WTC11 (cell line): ENCODE measurements around the gene ABCB1. TPM values are rescaled to one million over a fixed set of nuclear protein-coding genes. Genes with fewer than 3 reads are reported as not detected.

ENCODE experiments used
- ATAC-seq: fragments of 200-7000 bp; cut with Tn5 transposase; 2 replicates; pipeline ENCODE4 v1.10.0; 2021; ENCODE audit warnings: mild to moderate bottlenecking, moderate library complexity
- CTCF ChIA-PET: fragments of 300-600 bp; sonication (Branson Sonifier 250); formaldehyde crosslinking; loops from one replicate; lab custom pipeline; 2021; ENCODE audit warnings: antibody characterized with exemption; lab: Charles Lee
- POLR2A ChIA-PET: fragments of 350-600 bp; sonication (Branson Sonifier 250); formaldehyde crosslinking; loops from one replicate; lab custom pipeline; 2021; ENCODE audit warnings: antibody characterized with exemption; lab: Charles Lee
- DNase-seq: peaks from one replicate; pipeline ENCODE4 v3.0.0; 2021; ENCODE audit warnings: low spot score
- H3K27ac Mint-ChIP-seq: 2 replicates; pipeline ENCODE4 v1.8.0; 2021; ENCODE audit warnings: mixed read lengths
- H3K27me3 Mint-ChIP-seq: 2 replicates; pipeline ENCODE4 v1.8.0; 2021; ENCODE audit warnings: low read depth, mild to moderate bottlenecking, moderate library complexity, mixed read lengths
- H3K36me3 Mint-ChIP-seq: 2 replicates; pipeline ENCODE4 v1.8.0; 2021; ENCODE audit warnings: mixed read lengths
- H3K4me1 Mint-ChIP-seq: 2 replicates; pipeline ENCODE4 v1.8.0; 2022; ENCODE audit warnings: mixed read lengths
- H3K4me3 Mint-ChIP-seq: 2 replicates; pipeline ENCODE4 v1.8.0; 2021; ENCODE audit warnings: mild to moderate bottlenecking, moderate library complexity, mixed read lengths
- H3K9me3 Mint-ChIP-seq: 2 replicates; pipeline ENCODE4 v1.8.0; 2021; ENCODE audit warnings: mixed read lengths
- ESRRA ChIP-seq: sonication (generic); formaldehyde crosslinking; IDR thresholded peaks from 2 replicates; pipeline ENCODE4 v1.8.1; 2022; ENCODE audit warnings: mild to moderate bottlenecking, missing genetic modification reagents, borderline replicate concordance
- GABPB1 ChIP-seq: sonication (generic); formaldehyde crosslinking; IDR thresholded peaks from 2 replicates; pipeline ENCODE4 v1.8.1; 2023; ENCODE audit warnings: mild to moderate bottlenecking, missing genetic modification reagents
- HMGA2 ChIP-seq: fragments of 250-450 bp; sonication (Bioruptor Pico); IDR thresholded peaks from 2 replicates; pipeline ENCODE4 v1.4.0; 2021; ENCODE audit warnings: mild to moderate bottlenecking, moderate library complexity
- IRF2 ChIP-seq: sonication (generic); formaldehyde crosslinking; IDR thresholded peaks from 2 replicates; pipeline ENCODE4 v1.8.0; 2022; ENCODE audit warnings: low read depth, missing genetic modification reagents, borderline replicate concordance
- NR1H2 ChIP-seq: sonication (generic); formaldehyde crosslinking; IDR thresholded peaks from 2 replicates; pipeline ENCODE4 v1.9.0; 2021; ENCODE audit warnings: mild to moderate bottlenecking, moderate library complexity, missing genetic modification reagents
- SOX15 ChIP-seq: fragments of 250-450 bp; sonication (Bioruptor Pico); IDR thresholded peaks from 2 replicates; pipeline ENCODE4 v1.9.0; 2021; ENCODE audit warnings: mild to moderate bottlenecking
- total RNA-seq: library from RNA; stranded (reverse); gene quantifications from 3 replicates; pipeline ENCODE4 v1.2.3, GENCODE V29; 2021
- TF ChIP-seq, protein P1 (sequence below): fragments of 250-450 bp; sonication (Bioruptor Pico); IDR thresholded peaks from 2 replicates; pipeline ENCODE4 v2.1.2; 2022; ENCODE audit warnings: mild to moderate bottlenecking, moderate library complexity
- TF ChIP-seq, protein P2 (sequence below): sonication (generic); formaldehyde crosslinking; conservative IDR thresholded peaks from 2 replicates; pipeline ENCODE4 v1.8.1; 2023; ENCODE audit warnings: mild to moderate bottlenecking, low read depth, missing genetic modification reagents, moderate library complexity
- TF ChIP-seq, protein P3 (sequence below): fragments of 250-450 bp; sonication (Bioruptor Pico); IDR thresholded peaks from 2 replicates; pipeline ENCODE4 v1.9.0; 2021; ENCODE audit warnings: mild to moderate bottlenecking
- TF ChIP-seq, protein P4 (sequence below): sonication (generic); formaldehyde crosslinking; IDR thresholded peaks from 2 replicates; pipeline ENCODE4 v1.8.1; 2023; ENCODE audit warnings: mild to moderate bottlenecking, missing genetic modification reagents, moderate library complexity
- TF ChIP-seq, protein P5 (sequence below): fragments of 250-450 bp; sonication (Bioruptor Pico); IDR thresholded peaks from 2 replicates; pipeline ENCODE4 v1.9.0; 2021; ENCODE audit warnings: mild to moderate bottlenecking, borderline replicate concordance
- TF ChIP-seq, protein P6 (sequence below): fragments of 200-600 bp; IDR thresholded peaks from 2 replicates; pipeline ENCODE4 v1.8.0; 2022; ENCODE audit warnings: antibody characterized with exemption

Gene ABCB1
- total RNA-seq, 1 experiment from 2014 or later = 0.94 TPM

DNA sequence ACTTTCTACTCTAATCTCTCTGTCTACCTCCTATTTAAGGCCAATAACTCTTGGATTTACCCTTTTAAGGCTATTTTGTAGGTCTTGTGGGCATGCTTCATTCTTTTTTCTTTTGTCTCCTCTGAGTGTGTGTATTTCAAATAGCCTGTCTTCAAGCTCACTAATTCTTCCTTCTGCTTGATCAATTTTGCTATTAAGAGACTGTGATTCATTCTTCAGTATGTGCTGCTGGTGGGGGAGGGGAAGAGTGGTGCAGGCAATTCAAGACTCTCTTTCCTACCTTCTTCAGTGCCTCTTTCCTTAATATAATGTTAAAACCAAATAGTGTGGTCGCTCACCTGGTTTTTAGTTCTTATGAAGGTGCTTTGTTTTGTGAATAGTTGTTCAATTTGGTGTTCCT lies 20.0 kb downstream of the ABCB1 start (continued):
- TF ChIP-seq IRF2 (CRISPR knock-in tag) = no peak
- TF ChIP-seq GABPB1 (CRISPR knock-in tag) = no peak
- no peak for TF ChIP-seq HMGA2 (CRISPR knock-in tag)
- TF ChIP-seq, protein P1, sequence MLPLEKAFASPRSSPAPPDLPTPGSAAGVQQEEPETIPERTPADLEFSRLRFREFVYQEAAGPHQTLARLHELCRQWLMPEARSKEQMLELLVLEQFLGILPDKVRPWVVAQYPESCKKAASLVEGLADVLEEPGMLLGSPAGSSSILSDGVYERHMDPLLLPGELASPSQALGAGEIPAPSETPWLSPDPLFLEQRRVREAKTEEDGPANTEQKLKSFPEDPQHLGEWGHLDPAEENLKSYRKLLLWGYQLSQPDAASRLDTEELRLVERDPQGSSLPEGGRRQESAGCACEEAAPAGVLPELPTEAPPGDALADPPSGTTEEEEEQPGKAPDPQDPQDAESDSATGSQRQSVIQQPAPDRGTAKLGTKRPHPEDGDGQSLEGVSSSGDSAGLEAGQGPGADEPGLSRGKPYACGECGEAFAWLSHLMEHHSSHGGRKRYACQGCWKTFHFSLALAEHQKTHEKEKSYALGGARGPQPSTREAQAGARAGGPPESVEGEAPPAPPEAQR (CRISPR knock-in tag) = no peak
- no peak for TF ChIP-seq SOX15 (CRISPR knock-in tag)
- no peak for TF ChIP-seq NR1H2 (CRISPR knock-in tag)
- TF ChIP-seq, protein P2, sequence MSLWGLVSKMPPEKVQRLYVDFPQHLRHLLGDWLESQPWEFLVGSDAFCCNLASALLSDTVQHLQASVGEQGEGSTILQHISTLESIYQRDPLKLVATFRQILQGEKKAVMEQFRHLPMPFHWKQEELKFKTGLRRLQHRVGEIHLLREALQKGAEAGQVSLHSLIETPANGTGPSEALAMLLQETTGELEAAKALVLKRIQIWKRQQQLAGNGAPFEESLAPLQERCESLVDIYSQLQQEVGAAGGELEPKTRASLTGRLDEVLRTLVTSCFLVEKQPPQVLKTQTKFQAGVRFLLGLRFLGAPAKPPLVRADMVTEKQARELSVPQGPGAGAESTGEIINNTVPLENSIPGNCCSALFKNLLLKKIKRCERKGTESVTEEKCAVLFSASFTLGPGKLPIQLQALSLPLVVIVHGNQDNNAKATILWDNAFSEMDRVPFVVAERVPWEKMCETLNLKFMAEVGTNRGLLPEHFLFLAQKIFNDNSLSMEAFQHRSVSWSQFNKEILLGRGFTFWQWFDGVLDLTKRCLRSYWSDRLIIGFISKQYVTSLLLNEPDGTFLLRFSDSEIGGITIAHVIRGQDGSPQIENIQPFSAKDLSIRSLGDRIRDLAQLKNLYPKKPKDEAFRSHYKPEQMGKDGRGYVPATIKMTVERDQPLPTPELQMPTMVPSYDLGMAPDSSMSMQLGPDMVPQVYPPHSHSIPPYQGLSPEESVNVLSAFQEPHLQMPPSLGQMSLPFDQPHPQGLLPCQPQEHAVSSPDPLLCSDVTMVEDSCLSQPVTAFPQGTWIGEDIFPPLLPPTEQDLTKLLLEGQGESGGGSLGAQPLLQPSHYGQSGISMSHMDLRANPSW (CRISPR knock-in tag) = no peak
- TF ChIP-seq, protein P3, sequence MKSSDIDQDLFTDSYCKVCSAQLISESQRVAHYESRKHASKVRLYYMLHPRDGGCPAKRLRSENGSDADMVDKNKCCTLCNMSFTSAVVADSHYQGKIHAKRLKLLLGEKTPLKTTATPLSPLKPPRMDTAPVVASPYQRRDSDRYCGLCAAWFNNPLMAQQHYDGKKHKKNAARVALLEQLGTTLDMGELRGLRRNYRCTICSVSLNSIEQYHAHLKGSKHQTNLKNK (CRISPR knock-in tag) = no peak
- no peak for TF ChIP-seq ESRRA (CRISPR knock-in tag)
- TF ChIP-seq, protein P4, sequence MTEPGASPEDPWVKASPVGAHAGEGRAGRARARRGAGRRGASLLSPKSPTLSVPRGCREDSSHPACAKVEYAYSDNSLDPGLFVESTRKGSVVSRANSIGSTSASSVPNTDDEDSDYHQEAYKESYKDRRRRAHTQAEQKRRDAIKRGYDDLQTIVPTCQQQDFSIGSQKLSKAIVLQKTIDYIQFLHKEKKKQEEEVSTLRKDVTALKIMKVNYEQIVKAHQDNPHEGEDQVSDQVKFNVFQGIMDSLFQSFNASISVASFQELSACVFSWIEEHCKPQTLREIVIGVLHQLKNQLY = no peak

DNA sequence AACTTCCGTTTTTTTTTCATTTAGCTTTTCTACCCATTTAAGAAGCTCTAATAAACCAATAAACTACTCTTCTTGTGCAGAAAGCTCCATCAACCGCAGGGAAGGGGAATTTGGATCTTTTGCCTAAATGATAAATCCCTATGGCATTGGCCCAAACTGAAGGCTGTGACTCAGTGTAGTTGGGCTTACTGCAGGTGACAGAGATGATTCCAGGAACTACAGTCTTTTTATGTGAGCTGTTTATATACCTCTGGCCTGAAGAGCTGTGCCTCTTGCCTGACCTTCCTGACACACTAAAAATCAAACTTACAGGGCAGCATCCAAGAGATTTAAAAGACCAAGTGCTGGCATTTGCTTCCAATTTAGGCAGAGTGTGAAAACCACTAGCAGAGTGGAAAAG lies 25.2 kb downstream of the ABCB1 start:
- ChIA-PET CTCF (interaction anchor here (0.5 to 1.4 kb wide), 3 partner anchors 11 to 311 kb away, joined by 3 to 4 read pairs (median 4); no protein-coding TSS in a partner anchor), POLR2A (interaction anchor here (0.6 kb wide), 1 partner anchor 542 kb away, joined by 3 read pairs; no protein-coding TSS in a partner anchor)
- ATAC-seq = no peak
- H3K4me3 Mint-ChIP-seq = no peak overlapping the region
- TF ChIP-seq, protein P5, sequence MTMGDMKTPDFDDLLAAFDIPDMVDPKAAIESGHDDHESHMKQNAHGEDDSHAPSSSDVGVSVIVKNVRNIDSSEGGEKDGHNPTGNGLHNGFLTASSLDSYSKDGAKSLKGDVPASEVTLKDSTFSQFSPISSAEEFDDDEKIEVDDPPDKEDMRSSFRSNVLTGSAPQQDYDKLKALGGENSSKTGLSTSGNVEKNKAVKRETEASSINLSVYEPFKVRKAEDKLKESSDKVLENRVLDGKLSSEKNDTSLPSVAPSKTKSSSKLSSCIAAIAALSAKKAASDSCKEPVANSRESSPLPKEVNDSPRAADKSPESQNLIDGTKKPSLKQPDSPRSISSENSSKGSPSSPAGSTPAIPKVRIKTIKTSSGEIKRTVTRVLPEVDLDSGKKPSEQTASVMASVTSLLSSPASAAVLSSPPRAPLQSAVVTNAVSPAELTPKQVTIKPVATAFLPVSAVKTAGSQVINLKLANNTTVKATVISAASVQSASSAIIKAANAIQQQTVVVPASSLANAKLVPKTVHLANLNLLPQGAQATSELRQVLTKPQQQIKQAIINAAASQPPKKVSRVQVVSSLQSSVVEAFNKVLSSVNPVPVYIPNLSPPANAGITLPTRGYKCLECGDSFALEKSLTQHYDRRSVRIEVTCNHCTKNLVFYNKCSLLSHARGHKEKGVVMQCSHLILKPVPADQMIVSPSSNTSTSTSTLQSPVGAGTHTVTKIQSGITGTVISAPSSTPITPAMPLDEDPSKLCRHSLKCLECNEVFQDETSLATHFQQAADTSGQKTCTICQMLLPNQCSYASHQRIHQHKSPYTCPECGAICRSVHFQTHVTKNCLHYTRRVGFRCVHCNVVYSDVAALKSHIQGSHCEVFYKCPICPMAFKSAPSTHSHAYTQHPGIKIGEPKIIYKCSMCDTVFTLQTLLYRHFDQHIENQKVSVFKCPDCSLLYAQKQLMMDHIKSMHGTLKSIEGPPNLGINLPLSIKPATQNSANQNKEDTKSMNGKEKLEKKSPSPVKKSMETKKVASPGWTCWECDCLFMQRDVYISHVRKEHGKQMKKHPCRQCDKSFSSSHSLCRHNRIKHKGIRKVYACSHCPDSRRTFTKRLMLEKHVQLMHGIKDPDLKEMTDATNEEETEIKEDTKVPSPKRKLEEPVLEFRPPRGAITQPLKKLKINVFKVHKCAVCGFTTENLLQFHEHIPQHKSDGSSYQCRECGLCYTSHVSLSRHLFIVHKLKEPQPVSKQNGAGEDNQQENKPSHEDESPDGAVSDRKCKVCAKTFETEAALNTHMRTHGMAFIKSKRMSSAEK = no peak
- TF ChIP-seq, protein P6, sequence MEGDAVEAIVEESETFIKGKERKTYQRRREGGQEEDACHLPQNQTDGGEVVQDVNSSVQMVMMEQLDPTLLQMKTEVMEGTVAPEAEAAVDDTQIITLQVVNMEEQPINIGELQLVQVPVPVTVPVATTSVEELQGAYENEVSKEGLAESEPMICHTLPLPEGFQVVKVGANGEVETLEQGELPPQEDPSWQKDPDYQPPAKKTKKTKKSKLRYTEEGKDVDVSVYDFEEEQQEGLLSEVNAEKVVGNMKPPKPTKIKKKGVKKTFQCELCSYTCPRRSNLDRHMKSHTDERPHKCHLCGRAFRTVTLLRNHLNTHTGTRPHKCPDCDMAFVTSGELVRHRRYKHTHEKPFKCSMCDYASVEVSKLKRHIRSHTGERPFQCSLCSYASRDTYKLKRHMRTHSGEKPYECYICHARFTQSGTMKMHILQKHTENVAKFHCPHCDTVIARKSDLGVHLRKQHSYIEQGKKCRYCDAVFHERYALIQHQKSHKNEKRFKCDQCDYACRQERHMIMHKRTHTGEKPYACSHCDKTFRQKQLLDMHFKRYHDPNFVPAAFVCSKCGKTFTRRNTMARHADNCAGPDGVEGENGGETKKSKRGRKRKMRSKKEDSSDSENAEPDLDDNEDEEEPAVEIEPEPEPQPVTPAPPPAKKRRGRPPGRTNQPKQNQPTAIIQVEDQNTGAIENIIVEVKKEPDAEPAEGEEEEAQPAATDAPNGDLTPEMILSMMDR = no peak
- no peak for DNase-seq
- H3K27ac Mint-ChIP-seq = no peak overlapping the region
- no peaks in the 10 kb centered on the region for H3K27me3 Mint-ChIP-seq
- 0 out of 2 replicates have a peak, but pooled peaks cover 3% of the 10 kb centered on the region for H3K9me3 Mint-ChIP-seq
- H3K36me3 Mint-ChIP-seq = no peaks in the 10 kb centered on the region
- H3K4me1 Mint-ChIP-seq = peaks cover under 1% of the 10 kb centered on the region; the same call in 1 of the 2 replicates
